Thyroid gland (tissue), 4 donors: ENCODE data around the gene CCT3. TPM values are rescaled to one million over a fixed set of nuclear protein-coding genes. Genes with fewer than 3 reads are reported as not detected.
"Not testable (repeated sequence)": the region's sequence is repeated elsewhere in the genome, so short reads cannot be mapped to it uniquely, and the experiment has no call there.

Source experiments
- DNase-seq, 2 donors: peaks; one replicate each; pipeline ENCODE4 v3.0.0-alpha.2; 2019
- H3K27ac ChIP-seq, 3 donors: fragments of 200-600 bp; sonication (generic); 1 replicate in 2 of 3; 2 replicates in 1 of 3; pipeline ENCODE4 v1.5.1; 2016 to 2019; ENCODE audit warnings: mild to moderate bottlenecking in 1 of 3, moderate library complexity in 1 of 3
- H3K27me3 ChIP-seq: fragments of 200-600 bp; sonication (generic); one replicate; pipeline ENCODE4 v1.5.1; 2019
- H3K36me3 ChIP-seq, 2 donors: fragments of 200-600 bp; sonication (generic); one replicate each; pipeline ENCODE4 v1.5.1; 2016 to 2019
- H3K4me1 ChIP-seq, 2 donors: fragments of 200-600 bp; sonication (generic); one replicate each; pipeline ENCODE4 v1.5.1; 2017 to 2019
- H3K4me3 ChIP-seq, 3 donors: fragments of 200-600 bp; sonication (generic); replicated peaks in 1 of 3; 1 replicate in 2 of 3; 2 replicates in 1 of 3; pipeline ENCODE4 v1.5.1; 2016; ENCODE audit warnings: mild to moderate bottlenecking in 1 of 3
- H3K9me3 ChIP-seq: fragments of 200-600 bp; sonication (generic); one replicate; pipeline ENCODE4 v1.5.1; 2017
- POLR2A ChIP-seq, 2 donors: fragments of 450-650 bp; IDR thresholded peaks; one replicate each; pipeline ENCODE4 v1.6.1; 2017; ENCODE audit warnings: antibody characterized with exemption in 2 of 2, mild to moderate bottlenecking in 2 of 2, moderate library complexity in 1 of 2
- WGBS, 2 donors: methylation state at CpG; one replicate each; pipeline ENCODE4 v1.1.5; 2017; 5-methylcytosine and 5-hydroxymethylcytosine counted together
- intact Hi-C: fragments of 100-400 bp; cut with DNase I; formaldehyde crosslinking; loops from one replicate; pipeline ENCODE4 v1.15.1; 2023
- total RNA-seq, 4 donors: library from RNA; depleted of rRNA; stranded (reverse); fragments of >200 nt; gene quantifications; one replicate each; pipeline ENCODE4 v1.2.3, GENCODE V29; 2016
- TF ChIP-seq, protein P1 (sequence below), 6 experiments: fragments of 200-600 bp in 3 of 6; fragments of 450-650 bp in 3 of 6; sonication (generic) in 3 of 6; IDR thresholded peaks; one replicate each; pipeline ENCODE4 v1.5.1; 2016 to 2019; ENCODE audit warnings: antibody characterized with exemption in 6 of 6, mild to moderate bottlenecking in 2 of 6, inconsistent platforms in 1 of 6, moderate library complexity in 1 of 6

Gene CCT3
- total RNA-seq, 4 donors from 2014 or later, result 121 to 214 (median 170) TPM

DNA sequence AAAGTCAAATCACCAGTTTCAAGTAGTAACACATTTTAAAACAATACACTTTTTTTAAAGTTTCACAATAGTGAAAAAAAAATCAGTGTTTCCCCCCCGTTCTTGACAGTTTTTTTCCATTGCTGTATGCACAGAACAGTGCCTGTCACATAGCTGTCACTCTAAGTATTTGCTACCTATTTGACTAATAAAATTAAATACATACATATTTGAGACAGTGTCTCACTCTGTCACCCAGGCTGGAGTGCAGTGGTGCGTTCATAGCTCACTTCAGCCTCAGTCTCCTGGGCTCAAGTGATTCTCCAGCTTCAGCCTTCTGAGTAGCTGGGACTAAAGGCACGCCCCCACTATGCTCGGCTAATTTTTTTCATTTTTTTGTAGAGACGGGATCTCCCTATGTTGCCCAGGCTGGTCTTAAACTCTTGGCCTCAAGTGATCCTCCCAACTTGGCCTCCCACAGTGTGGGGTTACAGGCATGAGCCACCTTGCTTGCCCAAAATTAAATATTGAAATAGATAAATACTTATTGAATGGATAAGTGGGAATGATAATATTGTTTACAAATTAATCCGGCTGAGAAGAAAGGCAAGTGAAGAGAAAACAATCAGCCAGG lies 18.3 kb upstream of the CCT3 start:
- Histone ChIP-seq H3K9me3 (no peaks in the 10 kb centered on the region), H3K4me3 (no peak overlapping the region), H3K4me1 (peaks cover 0 to 6% of the 10 kb centered on the region in 2 donors), H3K36me3 (no peaks in the 10 kb centered on the region), H3K27me3 (no peaks in the 10 kb centered on the region), H3K27ac (no peak overlapping the region)
- 17 to 21% methylated on average over 6 of the region's 6 CpGs for WGBS, 2 donors
- peak; percentile 47 to 48 for DNase-seq
- no peak for TF ChIP-seq POLR2A (IDR thresholded peaks at IDR 0.05)
- intact Hi-C loops, result no loop called here

DNA sequence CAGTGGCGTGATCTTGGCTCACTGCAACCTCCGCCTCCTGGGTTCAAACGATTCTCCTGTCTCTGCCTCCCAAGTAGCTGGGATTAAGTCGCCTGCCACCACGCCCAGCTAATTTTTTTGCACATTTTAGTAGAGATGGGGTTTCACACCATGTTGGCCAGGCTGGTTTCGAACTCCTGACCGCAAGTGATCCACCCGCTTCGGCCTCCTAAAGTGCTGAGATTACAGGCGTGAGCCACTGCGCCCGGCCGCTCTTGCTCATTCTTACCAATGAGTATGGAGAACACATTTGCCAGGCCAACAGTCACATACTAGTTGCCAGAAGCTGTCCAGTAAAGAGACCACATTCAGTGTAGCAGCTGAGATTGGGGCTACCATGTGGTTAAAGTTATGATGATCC lies 14.4 kb upstream of the CCT3 start:
- H3K4me1 ChIP-seq, DNase-seq, H3K27me3 ChIP-seq, H3K36me3 ChIP-seq, H3K27ac ChIP-seq, intact Hi-C loops, H3K4me3 ChIP-seq, H3K9me3 ChIP-seq: not testable (repeated sequence)
- WGBS, 2 donors, result 91 to 92% methylated on average over 13 of the region's 13 CpGs

DNA sequence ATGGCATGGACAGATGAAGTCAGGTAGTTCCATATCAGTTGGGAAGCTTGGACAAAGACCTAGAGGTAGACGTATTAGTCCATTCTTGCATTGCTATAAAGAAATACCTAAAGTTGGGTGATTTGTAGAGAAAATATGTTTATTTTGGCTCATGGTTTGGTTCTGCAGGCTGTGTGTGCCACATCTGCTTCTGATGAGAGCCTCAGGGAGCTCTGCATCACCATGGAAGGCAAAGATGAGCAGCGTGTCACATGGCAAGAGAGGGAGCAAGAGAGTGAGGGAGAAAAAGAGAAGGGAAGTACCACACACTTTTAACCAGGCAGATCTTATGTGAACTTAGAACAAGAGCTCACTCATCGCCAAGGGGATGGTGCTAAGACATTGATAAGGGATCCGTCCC lies 9.2 kb upstream of the CCT3 start:
- Histone ChIP-seq H3K36me3 (no peaks in the 10 kb centered on the region), H3K4me1 (no peaks in the 10 kb centered on the region), H3K4me3 (no peak overlapping the region), H3K9me3 (no peaks in the 10 kb centered on the region), H3K27ac (no peak overlapping the region), H3K27me3 (no peaks in the 10 kb centered on the region)
- no peak for DNase-seq
- intact Hi-C loops, result no loop called here
- TF ChIP-seq, protein P1, sequence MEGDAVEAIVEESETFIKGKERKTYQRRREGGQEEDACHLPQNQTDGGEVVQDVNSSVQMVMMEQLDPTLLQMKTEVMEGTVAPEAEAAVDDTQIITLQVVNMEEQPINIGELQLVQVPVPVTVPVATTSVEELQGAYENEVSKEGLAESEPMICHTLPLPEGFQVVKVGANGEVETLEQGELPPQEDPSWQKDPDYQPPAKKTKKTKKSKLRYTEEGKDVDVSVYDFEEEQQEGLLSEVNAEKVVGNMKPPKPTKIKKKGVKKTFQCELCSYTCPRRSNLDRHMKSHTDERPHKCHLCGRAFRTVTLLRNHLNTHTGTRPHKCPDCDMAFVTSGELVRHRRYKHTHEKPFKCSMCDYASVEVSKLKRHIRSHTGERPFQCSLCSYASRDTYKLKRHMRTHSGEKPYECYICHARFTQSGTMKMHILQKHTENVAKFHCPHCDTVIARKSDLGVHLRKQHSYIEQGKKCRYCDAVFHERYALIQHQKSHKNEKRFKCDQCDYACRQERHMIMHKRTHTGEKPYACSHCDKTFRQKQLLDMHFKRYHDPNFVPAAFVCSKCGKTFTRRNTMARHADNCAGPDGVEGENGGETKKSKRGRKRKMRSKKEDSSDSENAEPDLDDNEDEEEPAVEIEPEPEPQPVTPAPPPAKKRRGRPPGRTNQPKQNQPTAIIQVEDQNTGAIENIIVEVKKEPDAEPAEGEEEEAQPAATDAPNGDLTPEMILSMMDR (IDR thresholded peaks at IDR 0.05), result no peak
- TF ChIP-seq POLR2A (IDR thresholded peaks at IDR 0.05), result no peak
- WGBS, 2 donors, result 75 to 81% methylated on average over 4 of the region's 4 CpGs

DNA sequence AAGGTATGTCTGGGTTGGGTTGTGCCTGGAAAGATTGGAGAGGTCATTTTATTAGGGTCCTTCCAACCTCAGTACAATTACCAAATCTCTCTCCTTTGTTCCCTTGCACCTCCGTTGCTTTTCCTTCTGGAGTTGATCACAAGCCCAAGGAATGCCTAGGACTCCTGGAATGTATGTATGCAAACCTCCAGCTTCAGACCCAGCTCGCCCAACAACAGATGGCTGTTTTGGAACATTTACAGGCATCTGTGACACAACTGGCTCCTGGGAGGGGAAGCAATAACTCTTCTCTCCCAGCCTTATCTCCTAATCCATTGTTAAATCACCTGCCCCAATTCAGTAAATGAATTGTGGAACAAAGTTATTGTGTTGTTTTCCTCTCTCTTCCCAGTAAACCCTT lies 8.5 kb upstream of the CCT3 start:
- H3K36me3 ChIP-seq, result no peaks in the 10 kb centered on the region
- no peaks in the 10 kb centered on the region for H3K27me3 ChIP-seq
- no peak overlapping the region for H3K4me3 ChIP-seq
- TF ChIP-seq POLR2A (IDR thresholded peaks at IDR 0.05), result no peak
- TF ChIP-seq, protein P1 (IDR thresholded peaks at IDR 0.05), result no peak
- H3K4me1 ChIP-seq, result no peaks in the 10 kb centered on the region
- intact Hi-C loops, result no loop called here
- no peaks in the 10 kb centered on the region for H3K9me3 ChIP-seq
- no peak for DNase-seq
- H3K27ac ChIP-seq, result no peak overlapping the region
- 51 to 73% methylated on average over 2 of the region's 2 CpGs for WGBS, 2 donors

DNA sequence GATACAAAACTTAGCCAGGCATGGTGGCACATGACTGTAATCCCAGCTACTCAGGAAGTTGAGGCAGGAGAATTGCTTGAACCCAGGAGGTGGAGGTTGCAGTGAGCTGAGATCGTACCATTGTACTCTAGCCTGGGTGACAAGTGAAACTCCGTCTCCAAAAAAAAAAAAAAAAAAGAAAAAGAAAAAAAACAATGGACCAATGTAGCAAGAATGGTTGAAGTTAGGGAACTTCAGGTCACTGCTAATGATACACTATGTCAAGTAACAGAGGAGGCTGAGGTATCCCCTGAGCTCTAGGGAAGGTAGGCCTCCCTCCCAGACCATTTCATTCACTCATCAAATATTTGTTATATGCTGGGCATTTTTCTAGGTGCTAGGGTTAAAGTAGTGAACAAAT lies 7.9 kb upstream of the CCT3 start:
- DNase-seq, H3K4me3 ChIP-seq, intact Hi-C loops, H3K9me3 ChIP-seq, H3K27ac ChIP-seq, H3K27me3 ChIP-seq, H3K36me3 ChIP-seq, H3K4me1 ChIP-seq: not testable (repeated sequence)
- 83 to 92% methylated on average over 2 of the region's 2 CpGs for WGBS, 2 donors

- WGBS, 2 donors, result 83 to 92% methylated on average over 3 of the region's 3 CpGs
- Histone ChIP-seq H3K9me3 (no peaks in the 10 kb centered on the region), H3K4me1 (no peaks in the 10 kb centered on the region), H3K36me3 (no peaks in the 10 kb centered on the region), H3K27me3 (no peaks in the 10 kb centered on the region), H3K27ac (no peak overlapping the region), H3K4me3 (no peak overlapping the region)
- intact Hi-C loops, result no loop called here
- TF ChIP-seq, protein P1 (IDR thresholded peaks at IDR 0.05), result no peak
- no peak for TF ChIP-seq POLR2A (IDR thresholded peaks at IDR 0.05)
- no peak for DNase-seq
Measured at GRCh38 chr1:156344409-156344808, 6.3 kb upstream of the CCT3 start.
